ENCODE data around the gene CTTNBP2.

CTTNBP2 gene

DNA sequence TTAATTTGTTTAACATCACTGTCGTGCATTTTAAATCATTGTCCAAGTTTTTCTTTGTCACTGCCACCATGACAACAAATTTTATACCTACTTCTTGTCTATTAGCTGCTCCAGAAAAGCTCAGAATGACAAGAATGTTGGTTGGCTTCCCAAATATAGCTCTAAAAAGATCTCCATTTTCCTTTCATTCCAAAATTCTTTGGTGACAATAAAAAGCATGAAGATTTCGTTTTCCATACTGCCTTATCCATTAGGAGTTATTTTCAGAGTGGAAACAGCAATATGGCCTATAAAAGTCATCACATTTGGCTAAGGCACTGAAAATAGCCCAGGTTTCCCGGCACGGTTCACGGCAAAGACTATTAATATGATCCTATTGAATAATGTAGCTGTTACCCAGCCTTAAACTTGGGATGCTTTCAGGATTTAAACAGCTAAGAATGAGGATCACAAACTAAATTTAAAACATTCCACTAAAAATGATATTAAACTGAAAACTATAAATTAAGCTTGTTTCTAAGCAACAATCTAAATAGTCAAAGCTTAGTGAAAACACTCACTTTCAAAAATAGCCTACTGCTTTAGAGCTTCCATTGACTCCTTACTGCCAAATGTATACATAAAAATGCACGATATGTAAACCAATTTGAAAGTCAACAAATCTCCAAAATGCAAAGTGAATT, 2.7 kb downstream of the CTTNBP2 start:
- H3K4me1 ChIP-seq (ENCODE audit: control insufficient read depth, low read depth, low read length), result peaks cover 49% of the 10 kb centered on the region
- H3K9me3 ChIP-seq (ENCODE audit: control insufficient read depth, low read depth, low read length), result no peaks in the 10 kb centered on the region
- no peak overlapping the region for H3K27ac ChIP-seq (ENCODE audit: low read length)
- H3K27me3 ChIP-seq (ENCODE audit: control insufficient read depth, insufficient read depth, low read length), result peaks cover 10% of the 10 kb centered on the region
- peak overlapping the region; percentile 89 for H3K4me3 ChIP-seq (ENCODE audit: low read length)
- H3K36me3 ChIP-seq (ENCODE audit: control insufficient read depth, low read depth, low read length), result no peaks in the 10 kb centered on the region
- no peak overlapping the region for H3K9ac ChIP-seq (ENCODE audit: low read length)

DNA sequence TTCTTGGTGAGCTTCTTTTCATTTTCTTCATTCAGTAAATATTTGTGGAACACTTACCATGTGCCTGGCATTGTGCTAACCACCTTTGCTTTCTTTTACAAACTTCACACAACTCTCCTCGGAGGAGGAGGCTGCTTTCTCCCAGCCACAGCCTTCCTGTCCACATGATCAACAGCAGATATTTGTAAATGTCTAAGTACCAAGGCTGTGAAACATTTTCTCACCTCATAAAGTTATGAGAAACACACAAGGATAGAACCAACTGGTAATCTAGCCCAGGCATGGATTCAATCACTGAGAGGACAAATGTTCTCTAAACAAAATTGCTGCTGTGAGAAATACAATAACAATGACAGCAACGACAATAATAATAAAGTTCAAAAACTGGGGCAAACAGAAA, 3.9 kb downstream of the CTTNBP2 start:
- H3K27me3 ChIP-seq (ENCODE audit: control insufficient read depth, insufficient read depth, low read length), result peaks cover 7% of the 10 kb centered on the region
- H3K4me3 ChIP-seq (ENCODE audit: low read length), result no peak overlapping the region
- peaks cover 46% of the 10 kb centered on the region for H3K4me1 ChIP-seq (ENCODE audit: control insufficient read depth, low read depth, low read length)
- no peak overlapping the region for H3K27ac ChIP-seq (ENCODE audit: low read length)
- no peak overlapping the region for H3K9ac ChIP-seq (ENCODE audit: low read length)
- H3K36me3 ChIP-seq (ENCODE audit: control insufficient read depth, low read depth, low read length), result no peaks in the 10 kb centered on the region
- H3K9me3 ChIP-seq (ENCODE audit: control insufficient read depth, low read depth, low read length), result no peaks in the 10 kb centered on the region

- Histone ChIP-seq H3K4me3 (ENCODE audit: low read length) (no peak overlapping the region), H3K4me1 (ENCODE audit: control insufficient read depth, low read depth, low read length) (peaks cover 14% of the 10 kb centered on the region), H3K36me3 (ENCODE audit: control insufficient read depth, low read depth, low read length) (peaks cover 17% of the 10 kb centered on the region), H3K9me3 (ENCODE audit: control insufficient read depth, low read depth, low read length) (no peaks in the 10 kb centered on the region), H3K9ac (ENCODE audit: low read length) (no peak overlapping the region), H3K27me3 (ENCODE audit: control insufficient read depth, insufficient read depth, low read length) (no peaks in the 10 kb centered on the region), H3K27ac (ENCODE audit: low read length) (no peak overlapping the region)
Observed at GRCh38 chr7:117863618-117864017, 9.6 kb downstream of the CTTNBP2 start.

- Histone ChIP-seq H3K9ac (ENCODE audit: low read length) (no peak overlapping the region), H3K36me3 (ENCODE audit: control insufficient read depth, low read depth, low read length) (peaks cover 17% of the 10 kb centered on the region), H3K4me1 (ENCODE audit: control insufficient read depth, low read depth, low read length) (peaks cover 6% of the 10 kb centered on the region), H3K9me3 (ENCODE audit: control insufficient read depth, low read depth, low read length) (no peaks in the 10 kb centered on the region), H3K27ac (ENCODE audit: low read length) (no peak overlapping the region), H3K27me3 (ENCODE audit: control insufficient read depth, insufficient read depth, low read length) (no peaks in the 10 kb centered on the region), H3K4me3 (ENCODE audit: low read length) (no peak overlapping the region)
Observed at GRCh38 chr7:117862378-117862777, 10.9 kb downstream of the CTTNBP2 start.

DNA sequence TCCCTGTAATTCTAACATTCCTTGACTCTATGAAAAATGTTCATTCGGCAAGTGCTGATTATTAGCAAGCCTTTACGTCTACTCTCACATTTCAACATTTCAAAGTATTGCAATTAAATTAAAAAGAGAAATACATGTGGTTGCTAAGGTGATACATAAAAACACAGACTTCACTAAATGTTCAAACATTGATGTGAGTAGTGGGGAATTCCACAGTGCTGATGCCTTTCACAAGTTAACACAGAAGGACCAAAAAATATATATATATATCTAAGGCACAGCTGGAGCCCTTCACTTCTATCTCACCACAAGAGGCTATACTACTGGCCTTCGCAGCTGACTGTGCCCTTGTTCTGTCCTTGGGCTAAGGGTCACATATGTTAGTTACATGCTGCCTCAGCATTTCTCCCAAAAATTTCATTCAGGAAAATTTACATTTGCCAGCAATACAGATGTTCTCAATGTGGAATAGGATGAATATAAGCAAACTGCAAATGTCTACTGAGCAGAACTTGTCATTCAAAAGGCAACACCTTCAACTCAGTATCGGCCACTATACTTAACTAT, 13.9 kb downstream of the CTTNBP2 start:
- no peak overlapping the region for H3K27ac ChIP-seq (ENCODE audit: low read length)
- H3K9ac ChIP-seq (ENCODE audit: low read length), result no peak overlapping the region

GRCh38 chr7:117858712-117859111, 14.5 kb downstream of the CTTNBP2 start:
- H3K9me3 ChIP-seq (ENCODE audit: control insufficient read depth, low read depth, low read length), result no peaks in the 10 kb centered on the region
- no peak overlapping the region for H3K4me3 ChIP-seq (ENCODE audit: low read length)
- no peaks in the 10 kb centered on the region for H3K27me3 ChIP-seq (ENCODE audit: control insufficient read depth, insufficient read depth, low read length)
- no peak overlapping the region for H3K9ac ChIP-seq (ENCODE audit: low read length)
- peaks cover 4% of the 10 kb centered on the region for H3K4me1 ChIP-seq (ENCODE audit: control insufficient read depth, low read depth, low read length)
- no peak overlapping the region for H3K27ac ChIP-seq (ENCODE audit: low read length)
- peaks cover 20% of the 10 kb centered on the region for H3K36me3 ChIP-seq (ENCODE audit: control insufficient read depth, low read depth, low read length)

More for the DNA sequence above, 13.9 kb downstream of the CTTNBP2 start:
- peaks cover 20% of the 10 kb centered on the region for H3K36me3 ChIP-seq (ENCODE audit: control insufficient read depth, low read depth, low read length)
- H3K9me3 ChIP-seq (ENCODE audit: control insufficient read depth, low read depth, low read length), result no peaks in the 10 kb centered on the region
- no peak overlapping the region for H3K4me3 ChIP-seq (ENCODE audit: low read length)
- peaks cover 4% of the 10 kb centered on the region for H3K4me1 ChIP-seq (ENCODE audit: control insufficient read depth, low read depth, low read length)
- H3K27me3 ChIP-seq (ENCODE audit: control insufficient read depth, insufficient read depth, low read length), result no peaks in the 10 kb centered on the region

GRCh38 chr7:117857718-117858117, 15.5 kb downstream of the CTTNBP2 start:
- H3K36me3 ChIP-seq (ENCODE audit: control insufficient read depth, low read depth, low read length), result peaks cover 20% of the 10 kb centered on the region

GRCh38 chr7:117856196-117856595, 17.0 kb downstream of the CTTNBP2 start:
- Histone ChIP-seq H3K4me1 (ENCODE audit: control insufficient read depth, low read depth, low read length) (no peaks in the 10 kb centered on the region), H3K27me3 (ENCODE audit: control insufficient read depth, insufficient read depth, low read length) (no peaks in the 10 kb centered on the region), H3K9ac (ENCODE audit: low read length) (no peak overlapping the region), H3K36me3 (ENCODE audit: control insufficient read depth, low read depth, low read length) (peaks cover 24% of the 10 kb centered on the region), H3K27ac (ENCODE audit: low read length) (no peak overlapping the region), H3K4me3 (ENCODE audit: low read length) (no peak overlapping the region), H3K9me3 (ENCODE audit: control insufficient read depth, low read depth, low read length) (no peaks in the 10 kb centered on the region)

More at GRCh38 chr7:117857718-117858117, 15.5 kb downstream of the CTTNBP2 start:
- Histone ChIP-seq H3K4me3 (ENCODE audit: low read length) (no peak overlapping the region), H3K4me1 (ENCODE audit: control insufficient read depth, low read depth, low read length) (no peaks in the 10 kb centered on the region), H3K9ac (ENCODE audit: low read length) (no peak overlapping the region), H3K27me3 (ENCODE audit: control insufficient read depth, insufficient read depth, low read length) (no peaks in the 10 kb centered on the region), H3K9me3 (ENCODE audit: control insufficient read depth, low read depth, low read length) (no peaks in the 10 kb centered on the region), H3K27ac (ENCODE audit: low read length) (no peak overlapping the region)

- Histone ChIP-seq H3K27me3 (ENCODE audit: control insufficient read depth, insufficient read depth, low read length) (no peaks in the 10 kb centered on the region), H3K36me3 (ENCODE audit: control insufficient read depth, low read depth, low read length) (peaks cover 13% of the 10 kb centered on the region), H3K9ac (ENCODE audit: low read length) (no peak overlapping the region), H3K4me1 (ENCODE audit: control insufficient read depth, low read depth, low read length) (peaks cover 4% of the 10 kb centered on the region), H3K9me3 (ENCODE audit: control insufficient read depth, low read depth, low read length) (no peaks in the 10 kb centered on the region), H3K27ac (ENCODE audit: low read length) (no peak overlapping the region), H3K4me3 (ENCODE audit: low read length) (no peak overlapping the region)
Observed at GRCh38 chr7:117854186-117854585, 19.1 kb downstream of the CTTNBP2 start.

- Histone ChIP-seq H3K4me3 (ENCODE audit: low read length) (no peak overlapping the region), H3K4me1 (ENCODE audit: control insufficient read depth, low read depth, low read length) (peaks cover 7% of the 10 kb centered on the region), H3K9ac (ENCODE audit: low read length) (no peak overlapping the region), H3K27me3 (ENCODE audit: control insufficient read depth, insufficient read depth, low read length) (no peaks in the 10 kb centered on the region), H3K36me3 (ENCODE audit: control insufficient read depth, low read depth, low read length) (peaks cover 7% of the 10 kb centered on the region), H3K27ac (ENCODE audit: low read length) (no peak overlapping the region), H3K9me3 (ENCODE audit: control insufficient read depth, low read depth, low read length) (no peaks in the 10 kb centered on the region)
Observed at GRCh38 chr7:117848941-117849340, 24.3 kb downstream of the CTTNBP2 start.

GRCh38 chr7:117844678-117845077, 28.6 kb downstream of the CTTNBP2 start:
- no peaks in the 10 kb centered on the region for H3K9me3 ChIP-seq (ENCODE audit: control insufficient read depth, low read depth, low read length)
- no peak overlapping the region for H3K27ac ChIP-seq (ENCODE audit: low read length)
- H3K27me3 ChIP-seq (ENCODE audit: control insufficient read depth, insufficient read depth, low read length), result no peaks in the 10 kb centered on the region
- peaks cover 7% of the 10 kb centered on the region for H3K4me1 ChIP-seq (ENCODE audit: control insufficient read depth, low read depth, low read length)
- H3K36me3 ChIP-seq (ENCODE audit: control insufficient read depth, low read depth, low read length), result peaks cover 3% of the 10 kb centered on the region
- H3K4me3 ChIP-seq (ENCODE audit: low read length), result no peak overlapping the region
- H3K9ac ChIP-seq (ENCODE audit: low read length), result no peak overlapping the region

DNA sequence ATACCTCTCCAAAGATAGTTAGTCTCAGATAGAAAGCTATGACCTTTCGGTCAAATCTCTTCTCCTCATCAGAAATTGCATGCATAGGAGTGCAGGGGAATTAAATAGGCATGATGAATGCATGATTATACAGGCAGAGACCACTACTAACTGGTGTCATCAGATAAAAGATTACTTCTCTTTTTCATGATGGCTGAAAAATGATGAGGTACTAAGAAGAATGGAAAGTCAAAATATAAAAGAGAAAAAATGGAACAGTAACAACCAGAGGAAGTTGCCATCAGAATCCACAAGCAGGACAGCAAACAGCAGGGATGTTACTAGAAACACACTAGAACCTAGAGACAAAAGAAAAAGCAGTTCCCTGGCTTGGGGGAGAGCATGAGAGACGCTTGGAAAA, 31.6 kb downstream of the CTTNBP2 start:
- no peaks in the 10 kb centered on the region for H3K27me3 ChIP-seq (ENCODE audit: control insufficient read depth, insufficient read depth, low read length)
- H3K27ac ChIP-seq (ENCODE audit: low read length), result no peak overlapping the region
- H3K9me3 ChIP-seq (ENCODE audit: control insufficient read depth, low read depth, low read length), result no peaks in the 10 kb centered on the region
- no peaks in the 10 kb centered on the region for H3K4me1 ChIP-seq (ENCODE audit: control insufficient read depth, low read depth, low read length)
- H3K9ac ChIP-seq (ENCODE audit: low read length), result no peak overlapping the region
- no peak overlapping the region for H3K4me3 ChIP-seq (ENCODE audit: low read length)
- no peaks in the 10 kb centered on the region for H3K36me3 ChIP-seq (ENCODE audit: control insufficient read depth, low read depth, low read length)

Measured in iPS-18a (cell line).